Subcutaneous adipose tissue (tissue), 4 donors: ENCODE results near the gene KRT85. TPM values are rescaled to one million over a fixed set of nuclear protein-coding genes. Genes with fewer than 3 reads are reported as not detected.

Experiments used
- total RNA-seq, 4 donors: library from RNA; depleted of rRNA; stranded (reverse); fragments of >200 nt; gene quantifications; one replicate each; pipeline ENCODE4 v1.1.0, GENCODE V29; 2016
- TF ChIP-seq, protein P1 (sequence below): fragments of 450-650 bp; IDR thresholded peaks from one replicate; pipeline ENCODE4 v1.5.1; 2016; ENCODE audit warnings: low read depth, mild to moderate bottlenecking, control low read depth, antibody characterized with exemption, moderate library complexity

Gene KRT85
- total RNA-seq, 4 donors from 2014 or later, result not detected

GRCh38 chr12:52401526-52401925 lies 34.2 kb upstream of the KRT85 start:
- TF ChIP-seq, protein P1, sequence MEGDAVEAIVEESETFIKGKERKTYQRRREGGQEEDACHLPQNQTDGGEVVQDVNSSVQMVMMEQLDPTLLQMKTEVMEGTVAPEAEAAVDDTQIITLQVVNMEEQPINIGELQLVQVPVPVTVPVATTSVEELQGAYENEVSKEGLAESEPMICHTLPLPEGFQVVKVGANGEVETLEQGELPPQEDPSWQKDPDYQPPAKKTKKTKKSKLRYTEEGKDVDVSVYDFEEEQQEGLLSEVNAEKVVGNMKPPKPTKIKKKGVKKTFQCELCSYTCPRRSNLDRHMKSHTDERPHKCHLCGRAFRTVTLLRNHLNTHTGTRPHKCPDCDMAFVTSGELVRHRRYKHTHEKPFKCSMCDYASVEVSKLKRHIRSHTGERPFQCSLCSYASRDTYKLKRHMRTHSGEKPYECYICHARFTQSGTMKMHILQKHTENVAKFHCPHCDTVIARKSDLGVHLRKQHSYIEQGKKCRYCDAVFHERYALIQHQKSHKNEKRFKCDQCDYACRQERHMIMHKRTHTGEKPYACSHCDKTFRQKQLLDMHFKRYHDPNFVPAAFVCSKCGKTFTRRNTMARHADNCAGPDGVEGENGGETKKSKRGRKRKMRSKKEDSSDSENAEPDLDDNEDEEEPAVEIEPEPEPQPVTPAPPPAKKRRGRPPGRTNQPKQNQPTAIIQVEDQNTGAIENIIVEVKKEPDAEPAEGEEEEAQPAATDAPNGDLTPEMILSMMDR, result no peak

GRCh38 chr12:52400906-52401305 lies 33.6 kb upstream of the KRT85 start:
- TF ChIP-seq, protein P1, result no peak

DNA sequence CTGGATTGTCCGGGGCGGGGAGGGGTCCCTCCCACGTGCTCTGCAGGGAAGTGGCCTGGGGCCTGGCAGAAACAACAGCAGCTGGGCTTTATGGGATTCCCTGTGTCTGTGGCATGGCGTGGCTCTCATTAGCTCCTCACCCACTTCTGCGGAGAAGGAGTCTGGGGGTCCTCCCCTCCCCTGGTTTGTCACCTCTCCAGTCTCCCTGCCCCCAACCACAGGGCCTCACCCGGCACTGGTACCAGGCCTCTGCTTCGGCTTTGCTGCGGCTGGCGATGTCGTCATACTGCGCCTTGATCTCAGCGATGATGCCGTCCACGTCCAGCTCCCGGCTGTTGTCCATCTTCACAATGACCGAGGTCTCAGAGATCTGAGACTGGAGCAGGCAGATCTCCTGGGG lies 32.5 kb upstream of the KRT85 start:
- TF ChIP-seq, protein P1, result no peak

DNA sequence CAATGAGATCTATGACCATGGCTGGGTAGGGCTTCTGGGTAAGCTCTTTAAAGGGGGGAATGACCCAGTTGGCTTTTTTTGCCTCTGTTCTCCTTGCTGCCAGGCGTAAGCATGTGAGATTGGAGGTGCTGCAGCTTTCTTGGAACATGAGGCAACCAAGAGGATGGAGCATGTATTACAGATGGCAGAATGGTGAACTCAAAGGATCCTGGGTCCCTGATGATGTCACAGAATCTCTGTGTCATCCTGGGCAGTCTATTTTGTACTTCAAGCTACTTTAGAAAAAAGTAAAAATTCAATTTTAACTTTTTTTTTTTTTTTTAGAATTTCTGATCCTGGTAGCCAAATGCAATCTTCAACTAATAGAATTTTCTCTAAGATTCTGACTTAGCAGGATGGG lies 30.9 kb upstream of the KRT85 start:
- TF ChIP-seq, protein P1, result no peak

GRCh38 chr12:52396656-52397055 lies 29.4 kb upstream of the KRT85 start:
- TF ChIP-seq, protein P1, result no peak

DNA sequence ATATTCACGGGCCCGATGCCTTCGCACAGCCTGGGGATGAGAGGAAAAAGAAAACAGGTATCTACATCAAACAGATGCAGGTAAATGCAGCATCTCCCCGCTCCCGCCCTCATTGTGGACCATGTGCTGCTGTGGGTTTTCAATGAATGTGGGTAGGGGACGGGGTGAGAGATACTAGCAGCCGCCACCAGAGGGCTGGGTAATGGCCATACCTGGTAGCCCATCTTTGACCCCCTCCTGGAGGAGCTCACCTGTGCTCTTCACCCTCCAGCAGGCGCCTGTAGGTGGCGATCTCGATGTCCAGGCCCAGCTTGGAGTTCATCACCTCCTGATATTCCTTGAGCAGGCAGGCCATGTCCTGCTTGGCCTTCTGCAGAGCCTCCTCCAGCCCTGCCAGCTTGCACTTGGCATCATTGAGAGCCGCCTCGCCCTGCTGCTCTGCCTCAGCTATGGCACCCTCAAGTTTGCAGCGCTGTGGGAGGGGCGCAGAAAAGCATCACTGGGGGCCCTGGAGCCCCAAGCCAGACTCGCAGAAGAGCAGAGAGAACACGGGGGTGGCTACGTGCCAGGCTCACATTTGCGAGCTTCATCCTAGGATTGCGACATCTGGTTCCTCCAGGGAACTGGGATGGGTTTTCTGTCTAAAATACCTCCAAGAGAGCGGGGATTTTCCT lies 28.6 kb upstream of the KRT85 start:
- TF ChIP-seq, protein P1, result no peak

DNA sequence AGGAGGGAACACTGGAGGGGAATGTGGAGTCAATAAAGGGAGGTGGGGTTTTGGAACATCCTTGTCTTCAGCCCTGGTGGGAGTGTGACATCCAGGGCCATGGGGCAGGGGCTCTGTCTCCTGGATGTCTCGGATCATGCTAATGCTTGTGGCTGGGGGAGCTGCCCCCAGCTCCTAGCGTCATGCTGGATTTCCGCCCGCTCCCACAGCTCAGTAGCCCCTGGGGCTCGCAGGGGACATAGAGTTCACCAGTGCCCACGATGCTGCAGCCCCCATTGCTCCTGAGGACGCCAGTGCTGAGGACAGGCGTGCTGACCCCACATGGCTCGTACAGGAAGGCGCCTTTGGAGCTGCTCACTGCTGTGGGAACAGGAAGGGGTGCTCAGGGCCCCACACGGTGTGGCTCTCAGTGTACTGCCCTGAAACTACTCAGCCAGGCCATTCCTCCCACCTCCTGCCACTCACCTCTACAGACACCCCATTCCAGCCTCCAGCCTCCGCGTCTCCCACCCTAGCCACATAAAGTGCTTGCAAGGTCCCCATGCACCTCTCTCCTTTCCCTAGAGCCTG lies 27.6 kb upstream of the KRT85 start:
- TF ChIP-seq, protein P1, result no peak
